CD8-positive, alpha-beta memory T cell (primary cell): ENCODE results near the gene GATA3. TPM values are rescaled to one million over a fixed set of nuclear protein-coding genes. Genes with fewer than 3 reads are reported as not detected.

Experiments used
- CTCF ChIA-PET: fragments of 350-600 bp; sonication (Branson Sonifier 250); formaldehyde crosslinking; loops from one replicate; lab custom pipeline; 2021; ENCODE audit warnings: antibody characterized with exemption; lab: Charles Lee
- POLR2A ChIA-PET: fragments of 350-600 bp; sonication (Branson Sonifier 250); formaldehyde crosslinking; loops from one replicate; lab custom pipeline; 2021; ENCODE audit warnings: antibody characterized with exemption; lab: Charles Lee
- DNase-seq, 5 donors: peaks; one replicate each; pipeline versions ENCODE4 v3.0.0 to v3.0.0-alpha.2; 2020 to 2022; ENCODE audit warnings: mixed read lengths in 1 of 5
- H3K27ac ChIP-seq: one replicate; pipeline ENCODE4 v1.7.0; 2013; ENCODE audit warnings: low read depth, mild to moderate bottlenecking, low read length, moderate library complexity
- H3K27me3 ChIP-seq: 2 replicates; pipeline ENCODE4 v1.7.0; 2013; ENCODE audit warnings: low read length, mild to moderate bottlenecking; ENCODE audit not compliant: insufficient read depth, poor library complexity, severe bottlenecking
- H3K36me3 ChIP-seq: 2 replicates; pipeline ENCODE4 v1.7.0; 2013; ENCODE audit warnings: mild to moderate bottlenecking, low read length, moderate library complexity; ENCODE audit not compliant: insufficient read depth
- H3K4me1 ChIP-seq: 2 replicates; pipeline ENCODE4 v1.7.0; 2013; ENCODE audit warnings: mild to moderate bottlenecking, low read length, moderate library complexity; ENCODE audit not compliant: insufficient read depth
- H3K4me3 ChIP-seq: 2 replicates; pipeline ENCODE4 v1.7.0; 2013; ENCODE audit warnings: mild to moderate bottlenecking, low read length
- H3K9me3 ChIP-seq: 2 replicates; pipeline ENCODE4 v1.7.0; 2013; ENCODE audit warnings: mild to moderate bottlenecking, low read length
- H3K27ac Mint-ChIP-seq, 8 donors: one replicate each; pipeline ENCODE4 v1.8.0; 2020 to 2021; ENCODE audit warnings: mixed read lengths in 8 of 8, mild to moderate bottlenecking in 6 of 8, inconsistent platforms in 3 of 8, moderate library complexity in 3 of 8
- H3K27me3 Mint-ChIP-seq, 2 donors: one replicate each; pipeline ENCODE4 v1.8.0; 2020 to 2021; ENCODE audit warnings: mixed read lengths in 2 of 2, mild to moderate bottlenecking in 1 of 2, moderate library complexity in 1 of 2
- H3K36me3 Mint-ChIP-seq, 3 donors: one replicate each; pipeline ENCODE4 v1.8.0; 2020 to 2021; ENCODE audit warnings: mixed read lengths in 3 of 3, inconsistent platforms in 1 of 3, mild to moderate bottlenecking in 1 of 3
- H3K4me1 Mint-ChIP-seq, 3 donors: one replicate each; pipeline ENCODE4 v1.8.0; 2020 to 2021; ENCODE audit warnings: mixed read lengths in 3 of 3, inconsistent platforms in 1 of 3, mild to moderate bottlenecking in 1 of 3
- H3K4me3 Mint-ChIP-seq, 7 donors: one replicate each; pipeline ENCODE4 v1.8.0; 2020 to 2021; ENCODE audit warnings: mixed read lengths in 7 of 7, mild to moderate bottlenecking in 6 of 7, moderate library complexity in 4 of 7, inconsistent platforms in 2 of 7
- H3K9me3 Mint-ChIP-seq, 5 donors: one replicate each; pipeline ENCODE4 v1.8.0; 2020 to 2022; ENCODE audit warnings: mixed read lengths in 5 of 5, mild to moderate bottlenecking in 3 of 5, moderate library complexity in 2 of 5, inconsistent platforms in 1 of 5
- polyA plus RNA-seq: library from polyadenylated mRNA; unstranded; fragments of 300-500 nt; fragmentation: Illumina TruSeq; gene quantifications from one replicate; pipeline ENCODE4 v1.2.3, GENCODE V29; 2021
- total RNA-seq, 2 experiments: library from RNA; stranded (reverse); gene quantifications; one replicate each; pipeline ENCODE4 v1.2.3, GENCODE V29; 2021

The GATA3 gene
- total and polyA plus RNA-seq, 3 experiments from 2014 or later = 48.9 to 58.6 (median 53.3) TPM

DNA sequence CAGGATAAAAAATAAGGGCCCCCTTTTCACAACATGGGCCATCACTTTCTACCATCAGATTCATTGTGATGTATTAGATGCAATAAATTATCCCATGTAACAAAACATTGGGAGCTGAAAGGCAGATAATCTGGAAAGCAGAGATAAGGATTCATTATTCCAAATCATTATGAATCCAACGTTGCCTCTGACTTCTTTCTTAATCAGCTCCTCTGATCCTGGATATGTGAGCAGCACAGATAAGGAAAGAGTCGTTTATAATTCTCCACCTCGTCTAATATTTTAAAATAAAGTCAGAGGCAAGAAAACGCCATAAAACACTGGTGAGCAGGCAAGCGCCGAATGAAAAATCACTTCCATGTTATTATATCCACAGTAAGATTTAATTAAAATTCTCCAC lies 13.8 kb upstream of the GATA3 start:
- Mint-ChIP-seq H3K36me3 (no peaks in the 10 kb centered on the region), H3K9me3 (peaks cover 7 to 24% (median 11%) of the 10 kb centered on the region in 5 donors), H3K4me1 (peaks cover 54 to 67% (median 65%) of the 10 kb centered on the region in 3 donors), H3K27me3 (peaks cover 88 to 91% of the 10 kb centered on the region in 2 donors), H3K27ac (peak overlapping the region in 1 of 8 donors; percentile 66), H3K4me3 (peak overlapping the region in 2 of 7 donors; percentile 4 to 12)
- ChIA-PET POLR2A (no interaction called here), CTCF (no interaction called here)
- Histone ChIP-seq H3K27me3 (peaks cover 95% of the 10 kb centered on the region), H3K27ac (no peak overlapping the region), H3K36me3 (no peaks in the 10 kb centered on the region), H3K9me3 (no peaks in the 10 kb centered on the region), H3K4me3 (no peak overlapping the region), H3K4me1 (peaks cover 50% of the 10 kb centered on the region)
- DNase-seq = no peak

- Mint-ChIP-seq H3K27me3 (peaks cover 92 to 98% of the 10 kb centered on the region in 2 donors), H3K36me3 (no peaks in the 10 kb centered on the region), H3K4me1 (peaks cover 62 to 74% (median 73%) of the 10 kb centered on the region in 3 donors), H3K27ac (peak overlapping the region in 4 of 8 donors; percentile 2 to 66 (median 32)), H3K9me3 (peaks cover 7 to 24% (median 11%) of the 10 kb centered on the region in 5 donors), H3K4me3 (peak overlapping the region in 2 of 7 donors; percentile 23 to 57)
- Histone ChIP-seq H3K36me3 (no peaks in the 10 kb centered on the region), H3K27me3 (peaks cover 96% of the 10 kb centered on the region), H3K9me3 (no peaks in the 10 kb centered on the region), H3K4me1 (peaks cover 54% of the 10 kb centered on the region), H3K4me3 (no peak overlapping the region), H3K27ac (no peak overlapping the region)
- ChIA-PET CTCF (interaction anchor here (1.0 to 1.1 kb wide), 2 partner anchors 9 to 20 kb away, joined by 3 read pairs; no protein-coding TSS in a partner anchor), POLR2A (no interaction called here)
- DNase-seq = no peak
Observed at GRCh38 chr10:8041284-8041991, 13.1 kb upstream of the GATA3 start.

DNA sequence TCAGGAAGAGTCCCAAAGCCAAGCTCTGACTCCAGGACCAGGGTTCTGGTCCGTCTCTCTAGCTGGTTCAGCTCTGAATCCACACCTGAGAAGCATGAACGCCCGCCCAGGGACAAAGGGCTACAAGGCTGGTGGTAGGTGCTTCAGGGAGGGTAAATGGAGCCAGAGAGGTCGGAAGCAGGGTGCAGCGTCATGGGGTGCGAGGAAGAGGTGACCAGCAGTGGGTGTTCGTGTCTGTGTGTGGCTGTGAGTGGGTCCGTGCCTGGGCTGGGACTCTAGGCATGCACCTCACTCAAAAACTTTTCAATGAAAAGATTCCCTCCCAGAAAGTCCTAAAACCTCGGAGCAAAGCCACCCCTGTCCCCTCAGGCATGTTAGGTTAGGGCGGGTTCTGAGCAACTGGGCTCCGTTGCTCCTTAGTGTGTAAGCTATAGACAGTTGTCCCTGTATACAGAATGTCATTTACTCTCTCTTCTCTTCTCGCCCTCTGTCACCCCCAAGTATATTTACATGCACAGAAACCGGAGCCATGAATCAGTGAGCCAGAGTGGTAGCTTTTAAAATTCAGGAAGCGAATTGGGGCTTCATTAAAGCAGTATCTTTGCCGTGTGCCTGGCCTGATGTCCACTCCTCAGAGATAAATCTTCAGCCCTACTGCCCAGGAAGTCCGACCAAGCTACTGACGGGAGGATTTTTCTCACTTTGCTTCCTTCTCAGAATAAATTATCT lies 12.3 kb upstream of the GATA3 start:
- no peak overlapping the region for H3K27ac ChIP-seq
- no peaks in the 10 kb centered on the region for H3K36me3 Mint-ChIP-seq
- no peak overlapping the region for H3K4me3 ChIP-seq
- H3K4me3 Mint-ChIP-seq = peak overlapping the region in 6 of 7 donors; percentile 2 to 80 (median 46)
- no peaks in the 10 kb centered on the region for H3K36me3 ChIP-seq
- CTCF ChIA-PET = interaction anchor here (0.7 to 1.1 kb wide), 3 partner anchors 9 to 19 kb away, joined by 3 read pairs; no protein-coding TSS in a partner anchor
- no peaks in the 10 kb centered on the region for H3K9me3 ChIP-seq
- peaks cover 96% of the 10 kb centered on the region for H3K27me3 ChIP-seq
- peak overlapping the region in 5 of 8 donors; percentile 7 to 66 (median 30) for H3K27ac Mint-ChIP-seq
- POLR2A ChIA-PET = interaction anchor here (0.6 to 1.6 kb wide), 2 partner anchors 10 to 19 kb away, joined by 4 read pairs; no protein-coding TSS in a partner anchor
- peaks cover 51% of the 10 kb centered on the region for H3K4me1 ChIP-seq
- peaks cover 65 to 80% (median 75%) of the 10 kb centered on the region in 3 donors for H3K4me1 Mint-ChIP-seq
- peaks cover 92 to 100% of the 10 kb centered on the region in 2 donors for H3K27me3 Mint-ChIP-seq
- DNase-seq = no peak
- H3K9me3 Mint-ChIP-seq = peaks cover 7 to 24% (median 11%) of the 10 kb centered on the region in 5 donors

DNA sequence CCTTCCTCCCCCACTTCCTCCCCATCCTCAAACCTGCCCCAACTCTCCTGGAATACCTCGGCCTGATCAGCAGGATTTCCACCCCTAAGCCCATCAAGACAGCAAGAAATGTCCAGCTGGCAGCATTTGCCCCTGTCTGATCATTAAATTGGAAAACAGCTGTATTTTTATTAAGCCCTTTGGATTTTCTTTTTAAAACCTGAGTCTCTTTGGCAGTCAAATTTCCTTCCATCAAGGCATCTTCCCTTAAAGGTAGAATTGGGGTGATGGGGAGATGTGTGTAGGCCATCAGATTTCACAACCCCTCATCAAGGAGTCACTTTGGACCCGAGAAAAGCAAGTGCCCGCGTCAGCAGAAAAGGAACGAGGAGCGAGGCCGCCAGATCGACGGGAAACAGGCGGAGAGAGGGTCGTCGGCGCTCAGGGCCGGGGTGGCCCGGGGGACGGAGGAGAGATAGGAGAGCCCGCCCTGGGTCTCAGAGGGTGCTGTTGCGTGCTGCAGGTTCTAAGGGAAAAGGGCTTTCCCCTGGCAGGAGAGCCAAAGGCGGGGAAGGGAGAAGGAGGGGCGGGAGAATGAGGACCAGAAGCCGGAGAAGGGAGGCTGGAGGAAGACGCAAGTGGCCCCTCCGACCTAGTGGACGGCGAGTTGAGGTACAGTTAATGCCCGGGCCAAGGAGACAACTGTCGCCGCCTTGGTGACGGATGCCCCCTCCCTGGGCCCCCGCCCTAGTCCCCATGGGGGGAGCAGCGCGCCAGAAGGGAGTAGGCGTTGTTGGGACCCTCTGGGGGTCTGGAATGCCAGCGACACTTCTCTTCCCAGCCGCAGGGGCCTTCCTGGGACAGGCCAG lies 11.5 kb upstream of the GATA3 start:
- CTCF ChIA-PET = interaction anchor here (0.7 to 1.0 kb wide), 2 partner anchors 10 to 18 kb away, joined by 3 read pairs; no protein-coding TSS in a partner anchor
- peaks cover 91 to 100% of the 10 kb centered on the region in 2 donors for H3K27me3 Mint-ChIP-seq
- Histone ChIP-seq H3K27ac (no peak overlapping the region), H3K9me3 (no peaks in the 10 kb centered on the region), H3K4me1 (peaks cover 53% of the 10 kb centered on the region), H3K36me3 (no peaks in the 10 kb centered on the region), H3K27me3 (peaks cover 98% of the 10 kb centered on the region), H3K4me3 (no peak overlapping the region)
- POLR2A ChIA-PET = interaction anchor here (0.6 to 1.6 kb wide), 2 partner anchors 9 to 18 kb away, joined by 4 read pairs; no protein-coding TSS in a partner anchor
- DNase-seq = no peak
- no peaks in the 10 kb centered on the region for H3K36me3 Mint-ChIP-seq
- peak overlapping the region in 6 of 7 donors; percentile 2 to 80 (median 46) for H3K4me3 Mint-ChIP-seq
- peak overlapping the region in 4 of 8 donors; percentile 7 to 77 (median 48) for H3K27ac Mint-ChIP-seq
- peaks cover 63 to 81% (median 77%) of the 10 kb centered on the region in 3 donors for H3K4me1 Mint-ChIP-seq
- peaks cover 7 to 24% (median 9%) of the 10 kb centered on the region in 5 donors for H3K9me3 Mint-ChIP-seq

GRCh38 chr10:8043569-8044306 lies 10.8 kb upstream of the GATA3 start:
- peaks cover 61% of the 10 kb centered on the region for H3K4me1 ChIP-seq

DNA sequence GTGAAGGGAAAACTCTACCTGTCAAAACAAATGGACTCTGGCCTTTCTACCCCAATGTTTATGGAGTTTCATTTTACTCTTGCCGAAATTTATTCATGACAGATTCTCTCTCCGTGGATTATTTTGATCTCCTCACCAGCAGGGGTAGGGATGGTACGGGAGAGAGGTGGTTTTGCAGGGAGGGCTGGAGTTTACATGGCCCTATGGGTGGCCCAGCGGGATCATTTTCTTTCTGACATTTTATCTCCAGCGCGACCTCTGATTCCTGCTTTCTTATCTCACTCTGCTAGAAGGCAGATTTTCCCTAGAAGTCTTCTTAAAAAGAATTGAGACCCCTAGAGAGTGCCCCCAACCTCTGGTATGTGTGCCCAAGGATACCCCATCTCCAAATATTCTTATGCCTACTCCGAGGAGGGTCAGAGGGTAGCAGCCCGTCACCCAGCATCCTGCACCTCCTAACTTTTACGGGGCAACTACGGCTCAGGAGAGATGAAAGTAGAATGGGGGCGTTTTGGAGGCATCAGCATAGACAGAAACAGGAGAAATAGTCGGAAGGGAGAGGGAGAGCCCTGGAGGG lies 10.1 kb upstream of the GATA3 start:
- Mint-ChIP-seq H3K36me3 (no peaks in the 10 kb centered on the region), H3K27me3 (peaks cover 85 to 99% of the 10 kb centered on the region in 2 donors), H3K9me3 (peaks cover 0 to 11% (median 3%) of the 10 kb centered on the region in 5 donors), H3K4me3 (peak overlapping the region; percentile 8 to 82 (median 70)), H3K4me1 (peaks cover 63 to 85% (median 82%) of the 10 kb centered on the region in 3 donors), H3K27ac (peak overlapping the region in 2 of 8 donors; percentile 52 to 85)
- no peak for DNase-seq
- H3K9me3 ChIP-seq = no peaks in the 10 kb centered on the region
- peaks cover 98% of the 10 kb centered on the region for H3K27me3 ChIP-seq
- no peak overlapping the region for H3K27ac ChIP-seq
- POLR2A ChIA-PET = no interaction called here
- H3K36me3 ChIP-seq = no peaks in the 10 kb centered on the region
- CTCF ChIA-PET = no interaction called here
- peak overlapping the region; percentile 11 for H3K4me3 ChIP-seq
- H3K4me1 ChIP-seq = peaks cover 68% of the 10 kb centered on the region

More at GRCh38 chr10:8043569-8044306, 10.8 kb upstream of the GATA3 start:
- no peak overlapping the region for H3K4me3 ChIP-seq
- H3K9me3 ChIP-seq = no peaks in the 10 kb centered on the region
- peak in 1 of 5 donors; percentile 66 for DNase-seq
- H3K27me3 ChIP-seq = peaks cover 98% of the 10 kb centered on the region
- H3K4me3 Mint-ChIP-seq = peak overlapping the region; percentile 38 to 82 (median 70)
- H3K27me3 Mint-ChIP-seq = peaks cover 86 to 100% of the 10 kb centered on the region in 2 donors
- H3K36me3 Mint-ChIP-seq = no peaks in the 10 kb centered on the region
- no peak overlapping the region for H3K27ac ChIP-seq
- peak overlapping the region in 2 of 8 donors; percentile 69 to 85 for H3K27ac Mint-ChIP-seq
- ChIA-PET POLR2A (interaction anchor here (1.6 kb wide), 1 partner anchor 9 kb away, joined by 4 read pairs; no protein-coding TSS in a partner anchor), CTCF (no interaction called here)
- H3K36me3 ChIP-seq = no peaks in the 10 kb centered on the region
- peaks cover 59 to 80% (median 79%) of the 10 kb centered on the region in 3 donors for H3K4me1 Mint-ChIP-seq
- H3K9me3 Mint-ChIP-seq = peaks cover 2 to 16% (median 3%) of the 10 kb centered on the region in 5 donors
